Liver (tissue), 3 donors: ENCODE data around the gene FAM185A.
"Not testable (repeated sequence)": the region's sequence is repeated elsewhere in the genome, so short reads cannot be mapped to it uniquely, and the experiment has no call there.

Experiments
- FOXA1 ChIP-seq: IDR thresholded peaks from 2 replicates; pipeline ENCODE4 v1.6.1; 2016; ENCODE audit warnings: antibody characterized with exemption
- HNF4A ChIP-seq, 2 donors: conservative IDR thresholded peaks; 2 replicates each; pipeline ENCODE4 v1.6.1; 2016; ENCODE audit warnings: antibody characterized with exemption in 2 of 2, mild to moderate bottlenecking in 2 of 2
- RAD21 ChIP-seq, 2 donors: IDR thresholded peaks; 2 replicates each; pipeline ENCODE4 v1.6.1; 2016; ENCODE audit warnings: antibody characterized with exemption in 2 of 2, mild to moderate bottlenecking in 2 of 2
- TF ChIP-seq, protein P1 (sequence below): fragments of 150-350 bp; IDR thresholded peaks from 2 replicates; pipeline ENCODE4 v1.5.1; 2017; ENCODE audit warnings: improper control_type of control experiment, low read depth, low read length; ENCODE audit not compliant: missing input control
- TF ChIP-seq, protein P2 (sequence below): IDR thresholded peaks from 2 replicates; pipeline ENCODE4 v1.6.1; 2016; ENCODE audit warnings: antibody characterized with exemption
- donor health status: healthy.
- donor health status: healthy.

DNA sequence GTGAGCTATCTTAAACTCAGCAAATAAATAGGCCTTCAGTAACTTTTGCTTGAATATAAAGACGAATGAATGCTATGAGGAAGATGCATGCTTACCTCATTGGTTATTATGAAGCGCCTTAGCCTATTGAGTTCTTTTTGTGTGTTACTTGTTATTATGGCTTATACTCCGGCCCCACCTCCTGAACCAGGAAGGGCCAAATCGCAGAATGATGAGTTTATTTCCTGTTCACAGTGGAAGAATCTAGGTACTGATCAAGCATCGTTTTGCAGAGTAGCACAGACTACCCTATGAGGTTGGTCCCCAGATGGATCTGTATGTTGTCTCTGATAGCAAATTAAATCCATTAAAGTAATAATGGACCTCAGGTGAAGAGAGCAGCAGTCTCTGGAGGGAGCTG, 42.6 kb downstream of the FAM185A start:
- TF ChIP-seq FOXA1; RAD21 (IDR thresholded peaks at IDR 0.05); HNF4A (conservative IDR thresholded peaks at IDR 0.05): not testable (repeated sequence)
- TF ChIP-seq, protein P1, sequence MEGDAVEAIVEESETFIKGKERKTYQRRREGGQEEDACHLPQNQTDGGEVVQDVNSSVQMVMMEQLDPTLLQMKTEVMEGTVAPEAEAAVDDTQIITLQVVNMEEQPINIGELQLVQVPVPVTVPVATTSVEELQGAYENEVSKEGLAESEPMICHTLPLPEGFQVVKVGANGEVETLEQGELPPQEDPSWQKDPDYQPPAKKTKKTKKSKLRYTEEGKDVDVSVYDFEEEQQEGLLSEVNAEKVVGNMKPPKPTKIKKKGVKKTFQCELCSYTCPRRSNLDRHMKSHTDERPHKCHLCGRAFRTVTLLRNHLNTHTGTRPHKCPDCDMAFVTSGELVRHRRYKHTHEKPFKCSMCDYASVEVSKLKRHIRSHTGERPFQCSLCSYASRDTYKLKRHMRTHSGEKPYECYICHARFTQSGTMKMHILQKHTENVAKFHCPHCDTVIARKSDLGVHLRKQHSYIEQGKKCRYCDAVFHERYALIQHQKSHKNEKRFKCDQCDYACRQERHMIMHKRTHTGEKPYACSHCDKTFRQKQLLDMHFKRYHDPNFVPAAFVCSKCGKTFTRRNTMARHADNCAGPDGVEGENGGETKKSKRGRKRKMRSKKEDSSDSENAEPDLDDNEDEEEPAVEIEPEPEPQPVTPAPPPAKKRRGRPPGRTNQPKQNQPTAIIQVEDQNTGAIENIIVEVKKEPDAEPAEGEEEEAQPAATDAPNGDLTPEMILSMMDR, result not testable (repeated sequence)
- TF ChIP-seq, protein P2, sequence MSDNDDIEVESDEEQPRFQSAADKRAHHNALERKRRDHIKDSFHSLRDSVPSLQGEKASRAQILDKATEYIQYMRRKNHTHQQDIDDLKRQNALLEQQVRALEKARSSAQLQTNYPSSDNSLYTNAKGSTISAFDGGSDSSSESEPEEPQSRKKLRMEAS, result not testable (repeated sequence)
